Stimulated activated CD4-positive, alpha-beta T cell treated with anti-CD3 and anti-CD28 coated beads, Interleukin-12 subunit alpha, Interleukin-12 subunit beta, amount 100 ng/mL, for 4 hours (primary cell): ENCODE measurements around the gene MRPS6.
A peak's percentile ranks its signal among the peaks of the same experiment; 100 is the strongest.

ENCODE experiments used
- DNase-seq: peaks from one replicate; pipeline ENCODE4 v3.0.0-alpha.2; 2020

Gene MRPS6

GRCh38 chr21:34072145-34073031 lies 990 bp upstream of the MRPS6 start:
- peak; percentile 24 for DNase-seq

- DNase-seq, result peak; percentile 45
Measured at GRCh38 chr21:34073749-34074282, 438 bp downstream of the MRPS6 start.

GRCh38 chr21:34074283-34075090 lies 1.1 kb downstream of the MRPS6 start:
- peak; percentile 16 for DNase-seq

- no peak for DNase-seq
Measured at GRCh38 chr21:34075091-34075425, 1.7 kb downstream of the MRPS6 start.

- DNase-seq, result no peak
Measured at GRCh38 chr21:34075760-34076660, 2.6 kb downstream of the MRPS6 start.

GRCh38 chr21:34076835-34077234 lies 3.5 kb downstream of the MRPS6 start:
- DNase-seq, result no peak

GRCh38 chr21:34077888-34078287 lies 4.5 kb downstream of the MRPS6 start:
- DNase-seq, result no peak

- DNase-seq, result no peak
Measured at GRCh38 chr21:34078915-34079314, 5.5 kb downstream of the MRPS6 start.

- DNase-seq, result no peak
Measured at GRCh38 chr21:34080710-34081109, 7.3 kb downstream of the MRPS6 start.

- no peak for DNase-seq
Measured at GRCh38 chr21:34082769-34083168, 9.4 kb downstream of the MRPS6 start.

- DNase-seq, result no peak
Measured at GRCh38 chr21:34083357-34083756, 10.0 kb downstream of the MRPS6 start.

GRCh38 chr21:34085129-34085528 lies 11.8 kb downstream of the MRPS6 start:
- no peak for DNase-seq

GRCh38 chr21:34086887-34087306 lies 13.5 kb downstream of the MRPS6 start:
- DNase-seq, result no peak

- no peak for DNase-seq
Measured at GRCh38 chr21:34088752-34089151, 15.4 kb downstream of the MRPS6 start.

- no peak for DNase-seq
Measured at GRCh38 chr21:34091032-34091431, 17.7 kb downstream of the MRPS6 start.

GRCh38 chr21:34091607-34092006 lies 18.2 kb downstream of the MRPS6 start:
- no peak for DNase-seq

GRCh38 chr21:34092262-34092921 lies 19.0 kb downstream of the MRPS6 start:
- DNase-seq, result no peak

- DNase-seq, result no peak
Measured at GRCh38 chr21:34093083-34093482, 19.7 kb downstream of the MRPS6 start.

- DNase-seq, result no peak
Measured at GRCh38 chr21:34094949-34095348, 21.6 kb downstream of the MRPS6 start.

- no peak for DNase-seq
Measured at GRCh38 chr21:34097442-34097841, 24.1 kb downstream of the MRPS6 start.

- no peak for DNase-seq
Measured at GRCh38 chr21:34100337-34100736, 27.0 kb downstream of the MRPS6 start.

- DNase-seq, result no peak
Measured at GRCh38 chr21:34100790-34101189, 27.4 kb downstream of the MRPS6 start.
